Liver (tissue), 9 donors: ENCODE measurements around the gene ZNF580. TPM values are rescaled to one million over a fixed set of nuclear protein-coding genes. Genes with fewer than 3 reads are reported as not detected.

Experiments
- DNase-seq: peaks from one replicate; pipeline ENCODE4 v3.0.0-alpha.2; 2017; ENCODE audit warnings: low spot score
- H3K27ac ChIP-seq, 2 donors: one replicate each; pipeline ENCODE4 v1.7.0; 2013; ENCODE audit warnings: inconsistent platforms in 2 of 2, low read length in 2 of 2, control low read depth in 1 of 2, low read depth in 1 of 2, mild to moderate bottlenecking in 1 of 2
- H3K27me3 ChIP-seq, 4 donors: one replicate each; pipeline versions ENCODE4 v1.6.1 to v1.7.0; 2013; ENCODE audit warnings: low read length in 3 of 4, inconsistent platforms in 1 of 4, mild to moderate bottlenecking in 1 of 4, moderate library complexity in 1 of 4; ENCODE audit not compliant: control insufficient read depth in 4 of 4, insufficient read depth in 4 of 4
- H3K36me3 ChIP-seq, 4 donors: one replicate each; pipeline versions ENCODE4 v1.6.1 to v1.7.0; 2013; ENCODE audit warnings: low read length in 3 of 4, mild to moderate bottlenecking in 3 of 4, low read depth in 1 of 4, moderate library complexity in 1 of 4; ENCODE audit not compliant: control insufficient read depth in 4 of 4, insufficient read depth in 3 of 4
- H3K4me1 ChIP-seq, 4 donors: one replicate each; pipeline versions ENCODE4 v1.6.1 to v1.7.0; 2013; ENCODE audit warnings: low read length in 3 of 4, mild to moderate bottlenecking in 3 of 4, moderate library complexity in 1 of 4; ENCODE audit not compliant: control insufficient read depth in 4 of 4, insufficient read depth in 4 of 4
- H3K4me3 ChIP-seq, 3 donors: one replicate each; pipeline versions ENCODE4 v1.6.1 to v1.7.0; 2013; ENCODE audit warnings: low read length in 3 of 3, control low read depth in 1 of 3, low read depth in 1 of 3, mild to moderate bottlenecking in 1 of 3
- H3K9ac ChIP-seq, 2 donors: one replicate each; pipeline ENCODE4 v1.7.0; 2013; ENCODE audit warnings: low read length in 2 of 2, mild to moderate bottlenecking in 2 of 2, moderate library complexity in 2 of 2, control low read depth in 1 of 2, low read depth in 1 of 2
- H3K9me3 ChIP-seq, 4 donors: one replicate each; pipeline versions ENCODE4 v1.6.1 to v1.7.0; 2013; ENCODE audit warnings: low read length in 3 of 4; ENCODE audit not compliant: control insufficient read depth in 4 of 4
- ATF3 ChIP-seq: IDR thresholded peaks from 2 replicates; pipeline ENCODE4 v1.6.1; 2016; ENCODE audit warnings: antibody characterized with exemption
- CTCF ChIP-seq: fragments of 150-350 bp; IDR thresholded peaks from 2 replicates; pipeline ENCODE4 v1.5.1; 2017; ENCODE audit warnings: improper control_type of control experiment, low read depth, low read length; ENCODE audit not compliant: missing input control
- EGR1 ChIP-seq, 2 donors: IDR thresholded peaks; 2 replicates each; pipeline ENCODE4 v1.6.1; 2016 to 2018; ENCODE audit warnings: antibody characterized with exemption in 2 of 2, low read depth in 2 of 2
- FOXA1 ChIP-seq: IDR thresholded peaks from 2 replicates; pipeline ENCODE4 v1.6.1; 2016; ENCODE audit warnings: antibody characterized with exemption
- FOXA2 ChIP-seq: IDR thresholded peaks from 2 replicates; pipeline ENCODE4 v1.6.1; 2016; ENCODE audit warnings: antibody characterized with exemption
- GABPA ChIP-seq, 2 donors: IDR thresholded peaks in 1 of 2; conservative IDR thresholded peaks in 1 of 2; 2 replicates each; pipeline ENCODE4 v1.6.1; 2016; ENCODE audit warnings: antibody characterized with exemption in 2 of 2, mild to moderate bottlenecking in 1 of 2, moderate library complexity in 1 of 2
- HNF4A ChIP-seq, 2 donors: conservative IDR thresholded peaks; 2 replicates each; pipeline ENCODE4 v1.6.1; 2016; ENCODE audit warnings: antibody characterized with exemption in 2 of 2, mild to moderate bottlenecking in 2 of 2
- HNF4G ChIP-seq: IDR thresholded peaks from 2 replicates; pipeline ENCODE4 v1.6.1; 2016; ENCODE audit warnings: antibody characterized with exemption
- JUND ChIP-seq, 2 donors: IDR thresholded peaks; 2 replicates each; pipeline ENCODE4 v1.6.1; 2016; ENCODE audit warnings: antibody characterized with exemption in 2 of 2
- MAX ChIP-seq: IDR thresholded peaks from 2 replicates; pipeline ENCODE4 v1.6.1; 2016; ENCODE audit warnings: antibody characterized with exemption
- NR2F2 ChIP-seq: IDR thresholded peaks from 2 replicates; pipeline ENCODE4 v1.6.1; 2016; ENCODE audit warnings: antibody characterized with exemption
- REST ChIP-seq: IDR thresholded peaks from 2 replicates; pipeline ENCODE4 v1.6.1; 2016; ENCODE audit warnings: antibody characterized with exemption, mild to moderate bottlenecking
- RXRA ChIP-seq, 2 donors: IDR thresholded peaks; 2 replicates each; pipeline ENCODE4 v1.6.1; 2017 to 2018; ENCODE audit warnings: antibody characterized with exemption in 2 of 2, mild to moderate bottlenecking in 1 of 2
- SP1 ChIP-seq: IDR thresholded peaks from 2 replicates; pipeline ENCODE4 v1.6.1; 2018; ENCODE audit warnings: antibody characterized with exemption, mild to moderate bottlenecking
- TAF1 ChIP-seq: conservative IDR thresholded peaks from 2 replicates; pipeline ENCODE4 v1.6.1; 2016; ENCODE audit warnings: antibody characterized with exemption, mild to moderate bottlenecking
- YY1 ChIP-seq: IDR thresholded peaks from 2 replicates; pipeline ENCODE4 v1.6.1; 2016; ENCODE audit warnings: antibody characterized with exemption, mild to moderate bottlenecking
- ZBTB33 ChIP-seq: IDR thresholded peaks from 2 replicates; pipeline ENCODE4 v1.6.1; 2016; ENCODE audit warnings: antibody characterized with exemption
- WGBS: extraction: QIAGEN DNeasy Blood & Tissue Kit; methylation state at CpG from one replicate; pipeline ENCODE4 v1.1.7; 2013; 5-methylcytosine and 5-hydroxymethylcytosine counted together
- polyA plus RNA-seq, 2 donors: library from polyadenylated mRNA; stranded (reverse) in 1 of 2; unstranded in 1 of 2; fragments of 200-250 nt in 1 of 2; fragments of >200 nt in 1 of 2; fragmentation: Nextera tagmentation in 1 of 2; extraction: Ambion mirVana in 1 of 2; gene quantifications; one replicate each; pipeline versions ENCODE4 v1.2.1 to v1.2.3, GENCODE V29; 2013 to 2015
- total RNA-seq, 2 donors: library from RNA; depleted of rRNA; stranded (reverse); fragments of >200 nt; gene quantifications; one replicate each; pipeline ENCODE4 v1.2.3, GENCODE V29; 2014
- donor health status: healthy.
- donor health status: healthy.
- donor health status: healthy.
- donor health status: healthy.
- donor health status: healthy.

Gene ZNF580
- total and polyA plus RNA-seq, 4 donors: 2.6 to 5.2 (median 5.1) TPM

GRCh38 chr19:55679343-55680257 is 38.8 kb downstream of the ZNF580 start (continued):
- TF ChIP-seq ATF3: no peak
- no peak for TF ChIP-seq SP1
- no peak for TF ChIP-seq RXRA (IDR thresholded peaks at IDR 0.05)
- no peak for TF ChIP-seq HNF4A (conservative IDR thresholded peaks at IDR 0.05)
- no peak for TF ChIP-seq ZBTB33

- Histone ChIP-seq H3K36me3 (peaks cover 4 to 32% (median 13%) of the 10 kb centered on the region in 4 donors), H3K4me3 (no peak overlapping the region), H3K4me1 (peaks cover 16 to 89% (median 82%) of the 10 kb centered on the region in 4 donors), H3K9me3 (no peaks in the 10 kb centered on the region), H3K27ac (peak overlapping the region; percentile 11 to 43), H3K9ac (no peak overlapping the region), H3K27me3 (no peaks in the 10 kb centered on the region)
- TF ChIP-seq FOXA2: no peak
- TF ChIP-seq RXRA (IDR thresholded peaks at IDR 0.05): no peak
- no peak for TF ChIP-seq JUND (IDR thresholded peaks at IDR 0.05)
- TF ChIP-seq NR2F2: no peak
- TF ChIP-seq TAF1: no peak
- TF ChIP-seq GABPA (IDR thresholded peaks at IDR 0.05 in 1 of 2, conservative IDR thresholded peaks at IDR 0.05 in 1 of 2): no peak
- no peak for TF ChIP-seq ATF3
- no peak for TF ChIP-seq MAX
- TF ChIP-seq ZBTB33: no peak
- TF ChIP-seq CTCF: no peak
- TF ChIP-seq HNF4G: no peak
- TF ChIP-seq YY1: no peak
- TF ChIP-seq FOXA1: no peak
- TF ChIP-seq EGR1 (IDR thresholded peaks at IDR 0.05; ENCODE audit: low read depth in 2 of 2): no peak
- no peak for TF ChIP-seq REST
- no peak for TF ChIP-seq SP1
- no peak for TF ChIP-seq HNF4A (conservative IDR thresholded peaks at IDR 0.05)
- 94% methylated on average over 20 of the region's 20 CpGs for WGBS
- no peak for DNase-seq
These were observed 39.7 kb downstream of the ZNF580 start for GRCh38 chr19:55680339-55681130.
